Neural progenitor cell (in vitro differentiated cells): ENCODE results near the gene ZIC4. TPM values are rescaled to one million over a fixed set of nuclear protein-coding genes. Genes with fewer than 3 reads are reported as not detected.
A peak's percentile ranks its signal among the peaks of the same experiment; 100 is the strongest.

Experiments used
- DNase-seq: peaks from one replicate; pipeline ENCODE4 v3.0.0-alpha.2; 2016; ENCODE audit warnings: low spot score
- H2AFZ ChIP-seq: fragments of 200-600 bp; sonication (generic); replicated peaks from 2 replicates; pipeline ENCODE4 v1.6.1; 2016; ENCODE audit warnings: antibody characterized with exemption
- H3F3A ChIP-seq: fragments of 200-600 bp; sonication (generic); 2 replicates; pipeline ENCODE4 v1.6.1; 2016; ENCODE audit warnings: antibody characterized with exemption, low read depth
- H3K27ac ChIP-seq: fragments of 200-600 bp; sonication (generic); 2 replicates; pipeline ENCODE4 v1.5.1; 2016; ENCODE audit warnings: mild to moderate bottlenecking
- H3K27me3 ChIP-seq: fragments of 200-600 bp; sonication (generic); 2 replicates; pipeline ENCODE4 v1.6.1; 2016; ENCODE audit warnings: mild to moderate bottlenecking, moderate library complexity
- H3K36me3 ChIP-seq: fragments of 200-600 bp; sonication (generic); 2 replicates; pipeline ENCODE4 v1.5.1; 2016
- H3K4me1 ChIP-seq: fragments of 200-600 bp; sonication (generic); 2 replicates; pipeline ENCODE4 v1.6.1; 2016; ENCODE audit warnings: mixed run types
- H3K4me2 ChIP-seq: fragments of 200-600 bp; sonication (generic); 2 replicates; pipeline ENCODE4 v1.6.1; 2016
- H3K4me3 ChIP-seq: fragments of 200-600 bp; sonication (generic); 2 replicates; pipeline ENCODE4 v1.5.1; 2016
- H3K79me2 ChIP-seq: fragments of 200-600 bp; sonication (generic); 2 replicates; pipeline ENCODE4 v1.6.1; 2016; ENCODE audit warnings: low read depth
- H3K9ac ChIP-seq: fragments of 200-600 bp; sonication (generic); 2 replicates; pipeline ENCODE4 v1.6.1; 2016
- H3K9me3 ChIP-seq: fragments of 200-600 bp; sonication (generic); 2 replicates; pipeline ENCODE4 v1.5.1; 2016; ENCODE audit warnings: low read depth
- H4K20me1 ChIP-seq: fragments of 200-600 bp; sonication (generic); 2 replicates; pipeline ENCODE4 v1.6.1; 2016; ENCODE audit warnings: low read depth
- H3K27ac Mint-ChIP-seq: 3 replicates; pipeline ENCODE4 v1.8.0; 2021; ENCODE audit warnings: mixed read lengths
- H3K27me3 Mint-ChIP-seq: 2 replicates; pipeline ENCODE4 v1.8.0; 2022; ENCODE audit warnings: low read depth, mild to moderate bottlenecking, inconsistent platforms, moderate library complexity, mixed read lengths; ENCODE audit not compliant: insufficient read depth
- H3K36me3 Mint-ChIP-seq: 3 replicates; pipeline ENCODE4 v1.8.0; 2021; ENCODE audit warnings: mixed read lengths
- H3K4me1 Mint-ChIP-seq: 3 replicates; pipeline ENCODE4 v1.8.0; 2021; ENCODE audit warnings: mixed read lengths
- H3K4me3 Mint-ChIP-seq: 3 replicates; pipeline ENCODE4 v1.8.0; 2021; ENCODE audit warnings: mild to moderate bottlenecking, moderate library complexity, mixed read lengths
- H3K9me3 Mint-ChIP-seq: 3 replicates; pipeline ENCODE4 v1.8.0; 2020; ENCODE audit warnings: mixed read lengths
- EZH2 ChIP-seq: fragments of 200-600 bp; sonication (generic); IDR thresholded peaks from 2 replicates; pipeline ENCODE4 v1.6.1; 2017; ENCODE audit warnings: antibody characterized with exemption, mild to moderate bottlenecking, moderate library complexity
- EZH2phosphoT487 ChIP-seq: fragments of 200-600 bp; sonication (generic); IDR thresholded peaks from 2 replicates; pipeline ENCODE4 v1.6.1; 2017; ENCODE audit warnings: antibody characterized with exemption
- total RNA-seq: library from RNA; depleted of rRNA; stranded (reverse); fragments of >200 nt; gene quantifications from 2 replicates; pipeline ENCODE4 v1.2.3, GENCODE V29; 2015; ENCODE audit warnings: low replicate concordance
- TF ChIP-seq, protein P1 (sequence below): fragments of 200-600 bp; sonication (generic); IDR thresholded peaks from 2 replicates; pipeline ENCODE4 v1.5.1; 2017; ENCODE audit warnings: antibody characterized with exemption, mild to moderate bottlenecking

The ZIC4 gene
- total RNA-seq, 1 donor from 2014 or later: 0.64 TPM

DNA sequence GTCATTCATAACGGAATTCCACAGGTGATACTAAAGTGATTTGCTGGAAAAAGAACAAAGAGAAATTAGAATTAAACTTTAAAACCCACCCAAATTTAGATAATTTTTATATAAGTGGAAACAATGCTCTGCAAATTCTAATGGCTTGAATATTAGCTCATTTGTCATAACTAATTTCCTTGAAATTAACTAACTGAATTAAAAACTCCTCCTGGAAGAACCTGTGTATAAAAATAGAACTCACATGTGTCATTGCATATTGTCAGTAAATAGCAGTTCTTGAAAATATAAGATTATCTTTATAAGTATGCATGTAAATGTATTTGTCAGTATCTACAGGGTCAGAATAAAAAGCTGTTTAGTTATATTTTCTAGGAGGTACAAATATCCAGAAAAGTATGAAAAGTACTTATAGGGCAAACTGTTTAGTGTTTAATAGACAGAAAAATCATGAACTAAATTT, 19.1 kb upstream of the ZIC4 start:
- Histone ChIP-seq H2AFZ (no peak overlapping the region), H3K4me2 (no peak overlapping the region), H3K4me3 (no peak overlapping the region), H3K9ac (no peak overlapping the region), H3K36me3 (no peaks in the 10 kb centered on the region), H3K27ac (no peak overlapping the region), H3K9me3 (no peaks in the 10 kb centered on the region), H3F3A (peaks cover 13% of the 10 kb centered on the region), H3K27me3 (peaks cover 97% of the 10 kb centered on the region), H3K79me2 (no peaks in the 10 kb centered on the region), H3K4me1 (peaks cover 10% of the 10 kb centered on the region), H4K20me1 (peaks cover 42% of the 10 kb centered on the region)
- Mint-ChIP-seq H3K27me3 (peaks cover 17% of the 10 kb centered on the region), H3K9me3 (no peaks in the 10 kb centered on the region), H3K4me1 (peaks cover 62% of the 10 kb centered on the region), H3K36me3 (peaks cover 11% of the 10 kb centered on the region), H3K4me3 (peak overlapping the region; percentile 80), H3K27ac (peak overlapping the region; percentile 93)
- no peak for TF ChIP-seq EZH2
- TF ChIP-seq EZH2phosphoT487: no peak
- TF ChIP-seq, protein P1, sequence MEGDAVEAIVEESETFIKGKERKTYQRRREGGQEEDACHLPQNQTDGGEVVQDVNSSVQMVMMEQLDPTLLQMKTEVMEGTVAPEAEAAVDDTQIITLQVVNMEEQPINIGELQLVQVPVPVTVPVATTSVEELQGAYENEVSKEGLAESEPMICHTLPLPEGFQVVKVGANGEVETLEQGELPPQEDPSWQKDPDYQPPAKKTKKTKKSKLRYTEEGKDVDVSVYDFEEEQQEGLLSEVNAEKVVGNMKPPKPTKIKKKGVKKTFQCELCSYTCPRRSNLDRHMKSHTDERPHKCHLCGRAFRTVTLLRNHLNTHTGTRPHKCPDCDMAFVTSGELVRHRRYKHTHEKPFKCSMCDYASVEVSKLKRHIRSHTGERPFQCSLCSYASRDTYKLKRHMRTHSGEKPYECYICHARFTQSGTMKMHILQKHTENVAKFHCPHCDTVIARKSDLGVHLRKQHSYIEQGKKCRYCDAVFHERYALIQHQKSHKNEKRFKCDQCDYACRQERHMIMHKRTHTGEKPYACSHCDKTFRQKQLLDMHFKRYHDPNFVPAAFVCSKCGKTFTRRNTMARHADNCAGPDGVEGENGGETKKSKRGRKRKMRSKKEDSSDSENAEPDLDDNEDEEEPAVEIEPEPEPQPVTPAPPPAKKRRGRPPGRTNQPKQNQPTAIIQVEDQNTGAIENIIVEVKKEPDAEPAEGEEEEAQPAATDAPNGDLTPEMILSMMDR: no peak
- no peak for DNase-seq

DNA sequence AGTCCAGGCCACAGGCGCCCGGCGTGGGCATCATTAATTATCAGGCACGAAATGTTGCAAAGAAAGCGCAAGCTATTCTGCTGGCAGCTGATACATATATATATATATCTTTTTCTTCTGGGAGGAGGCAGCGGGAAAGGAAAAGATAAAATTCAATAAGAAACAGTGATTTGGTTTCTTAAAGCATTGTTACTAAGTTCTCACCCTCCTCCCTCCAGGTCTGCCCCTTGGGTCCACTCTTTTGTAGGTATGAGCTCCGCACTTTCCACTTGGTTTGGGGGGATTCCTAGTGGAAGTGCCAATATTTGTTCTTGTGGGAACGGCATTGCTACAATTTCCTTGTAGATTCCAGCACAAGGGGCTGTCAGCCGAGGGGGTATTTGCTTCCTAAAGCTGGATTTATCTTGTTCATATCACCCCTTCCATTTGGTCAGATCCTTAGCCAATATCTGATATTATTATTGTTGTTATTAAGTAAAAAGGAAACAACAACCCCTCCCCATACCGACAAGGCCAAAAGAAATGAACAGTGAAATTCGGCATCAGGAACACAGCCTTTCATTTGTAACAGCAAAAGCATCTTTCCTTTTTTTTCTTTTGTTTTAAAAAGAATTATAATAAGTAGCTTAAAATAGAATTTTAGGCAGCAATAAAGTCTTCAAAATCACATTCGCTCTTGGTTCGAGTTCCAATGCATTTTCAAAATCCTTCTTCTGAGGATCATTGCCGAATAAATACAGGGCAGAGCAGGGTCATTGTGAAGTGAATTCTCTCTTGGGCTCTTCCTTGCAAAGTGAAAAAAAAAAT, 18.4 kb upstream of the ZIC4 start:
- H3K4me1 Mint-ChIP-seq: peaks cover 69% of the 10 kb centered on the region
- Histone ChIP-seq H4K20me1 (peaks cover 48% of the 10 kb centered on the region), H3K4me3 (peak overlapping the region; percentile 32), H3K36me3 (no peaks in the 10 kb centered on the region), H3K27me3 (peaks cover 97% of the 10 kb centered on the region), H3K9me3 (no peaks in the 10 kb centered on the region), H3K9ac (no peak overlapping the region), H3K27ac (no peak overlapping the region), H3K4me1 (peaks cover 10% of the 10 kb centered on the region), H2AFZ (no peak overlapping the region), H3K79me2 (no peaks in the 10 kb centered on the region), H3F3A (peaks cover 19% of the 10 kb centered on the region), H3K4me2 (peak overlapping the region; percentile 75)
- TF ChIP-seq, protein P1: no peak
- TF ChIP-seq EZH2 (peak; percentile 5), EZH2phosphoT487 (no peak)
- H3K36me3 Mint-ChIP-seq: peaks cover 7% of the 10 kb centered on the region
- DNase-seq: peak; percentile 15
- H3K27ac Mint-ChIP-seq: peak overlapping the region; percentile 93
- peaks cover 23% of the 10 kb centered on the region for H3K27me3 Mint-ChIP-seq
- no peaks in the 10 kb centered on the region for H3K9me3 Mint-ChIP-seq
- H3K4me3 Mint-ChIP-seq: peak overlapping the region; percentile 80

DNA sequence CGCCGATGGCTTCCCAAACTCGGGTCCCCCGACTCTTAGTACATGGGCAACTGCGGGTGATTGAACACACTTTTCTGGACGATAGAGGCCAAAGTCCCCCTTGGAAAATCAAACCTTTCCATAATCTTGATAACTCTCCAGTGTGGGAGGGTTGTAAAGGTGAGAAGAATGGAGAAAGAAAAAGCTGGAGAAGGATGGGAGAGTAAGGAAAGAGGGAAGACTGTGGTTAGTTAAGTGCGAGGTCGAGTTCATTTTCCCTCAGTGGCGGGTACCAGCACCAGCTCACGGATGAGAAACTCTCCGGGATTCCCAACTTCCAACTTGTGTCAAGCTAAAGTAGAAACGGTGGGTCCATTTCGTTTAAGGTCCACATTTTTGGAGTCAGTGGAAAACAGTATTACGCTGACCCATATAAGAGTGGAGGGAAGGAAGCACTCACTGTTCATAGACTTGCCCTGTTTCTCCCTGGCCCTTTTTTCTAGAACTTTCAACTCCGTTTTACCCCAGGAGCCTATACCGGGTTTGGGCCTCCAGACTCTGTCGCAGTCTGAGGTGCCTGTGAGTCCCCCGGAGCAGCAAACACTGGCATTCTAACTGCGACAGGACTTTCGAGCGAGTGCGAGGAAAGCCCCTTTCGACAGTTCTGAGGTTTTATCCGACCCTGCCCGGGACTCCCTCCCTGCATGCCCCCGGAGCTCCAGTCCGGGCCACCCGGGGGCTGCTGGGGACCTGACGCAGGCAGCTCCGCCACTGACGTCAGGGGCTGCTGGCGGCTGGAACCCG, 17.6 kb upstream of the ZIC4 start:
- H3K36me3 Mint-ChIP-seq: peaks cover 6% of the 10 kb centered on the region
- H3K27me3 Mint-ChIP-seq: peaks cover 23% of the 10 kb centered on the region
- TF ChIP-seq, protein P1: no peak
- TF ChIP-seq EZH2: peak; percentile 93
- TF ChIP-seq EZH2phosphoT487: peak; percentile 86
- Histone ChIP-seq H3K27ac (no peak overlapping the region), H2AFZ (no peak overlapping the region), H4K20me1 (peaks cover 54% of the 10 kb centered on the region), H3K27me3 (peaks cover 100% of the 10 kb centered on the region), H3K79me2 (no peaks in the 10 kb centered on the region), H3K9me3 (no peaks in the 10 kb centered on the region), H3K36me3 (no peaks in the 10 kb centered on the region), H3K4me2 (peak overlapping the region; percentile 75), H3K9ac (no peak overlapping the region), H3K4me1 (peaks cover 14% of the 10 kb centered on the region), H3F3A (peaks cover 26% of the 10 kb centered on the region), H3K4me3 (peak overlapping the region; percentile 32)
- peak overlapping the region; percentile 99 for H3K27ac Mint-ChIP-seq
- peak; percentile 66 for DNase-seq
- H3K4me1 Mint-ChIP-seq: peaks cover 71% of the 10 kb centered on the region
- H3K4me3 Mint-ChIP-seq: peak overlapping the region; percentile 99
- no peaks in the 10 kb centered on the region for H3K9me3 Mint-ChIP-seq
